ENCODE data around the gene SORCS1.
A peak's percentile ranks its signal among the peaks of the same experiment; 100 is the strongest.

Gene SORCS1

DNA sequence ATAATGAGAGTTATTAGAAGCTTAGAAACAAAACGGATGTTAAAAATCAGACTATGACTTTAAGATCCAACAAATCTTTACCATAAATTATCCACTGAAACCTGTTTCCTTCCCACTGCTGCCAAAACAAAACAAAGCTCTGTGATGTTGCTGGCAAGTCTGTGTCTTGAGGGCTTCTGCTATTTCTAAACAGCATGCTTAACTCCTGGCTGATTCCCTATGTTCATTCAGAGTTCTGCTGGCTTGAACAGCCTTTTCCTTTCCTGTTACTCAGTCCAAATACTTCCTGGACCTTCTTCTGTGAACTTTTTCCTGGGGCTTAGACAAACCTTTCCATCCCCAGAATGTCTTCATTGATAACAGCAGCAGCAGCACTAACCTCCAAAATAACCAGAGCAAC lies 448.1 kb downstream of the SORCS1 start:
- DNase-seq, result no peak

DNA sequence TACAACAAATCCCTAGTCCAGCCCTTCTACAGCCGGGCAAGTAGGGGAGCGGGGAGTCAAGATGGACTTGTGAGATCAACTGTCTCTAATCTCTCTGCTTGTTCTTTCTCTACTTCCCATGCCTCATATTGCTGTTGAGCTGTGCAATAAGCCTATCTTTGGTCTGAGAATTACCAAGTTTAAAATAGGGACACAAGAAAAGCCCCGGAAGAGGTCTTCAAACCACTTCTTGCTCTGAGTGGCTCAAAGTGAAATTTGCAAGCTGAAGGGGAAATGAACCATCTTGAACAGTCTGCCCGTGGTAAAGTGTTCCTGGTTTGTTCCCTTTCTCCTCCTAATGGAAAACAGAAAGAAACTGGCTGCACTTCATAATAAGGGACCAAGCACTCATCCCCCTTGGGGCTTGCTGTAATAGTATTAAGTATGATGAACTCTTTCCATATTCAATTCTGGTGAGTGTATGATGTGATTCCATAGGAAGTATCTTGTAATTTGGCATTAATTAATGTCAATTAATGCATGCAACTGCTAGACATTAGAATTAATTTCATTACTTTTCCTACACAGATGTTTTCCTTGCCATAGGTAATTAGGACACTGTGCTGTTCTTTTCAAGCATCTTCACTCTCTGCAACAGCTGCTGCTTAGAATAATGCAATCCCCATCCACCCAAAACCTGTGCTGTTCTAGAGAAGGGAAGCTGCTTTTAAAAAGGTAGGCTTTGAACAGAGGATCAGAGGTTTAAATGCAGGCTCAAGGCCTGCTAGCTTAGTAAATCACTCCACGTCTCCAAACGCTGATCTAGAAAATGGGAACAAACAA lies 449.6 kb downstream of the SORCS1 start:
- DNase-seq, result no peak

DNA sequence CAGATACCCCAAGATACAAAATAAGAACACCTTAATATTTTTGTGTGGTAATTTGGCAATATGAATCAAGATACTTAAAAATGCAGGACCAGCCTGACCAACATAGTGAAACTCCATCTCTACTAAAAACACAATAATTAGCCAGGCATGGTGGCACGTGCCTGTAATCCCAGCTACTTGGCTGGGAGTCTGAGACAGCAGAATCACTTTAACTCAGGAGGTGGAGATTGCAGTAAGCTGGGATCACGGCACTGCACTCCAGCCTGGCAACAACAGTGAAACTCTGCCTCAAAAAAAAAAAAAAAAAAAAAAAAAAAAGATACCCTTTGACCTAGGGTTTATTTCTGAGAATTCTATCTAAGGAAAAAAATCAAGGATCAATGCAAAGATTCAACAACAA lies 450.7 kb downstream of the SORCS1 start:
- DNase-seq, result no peak

DNA sequence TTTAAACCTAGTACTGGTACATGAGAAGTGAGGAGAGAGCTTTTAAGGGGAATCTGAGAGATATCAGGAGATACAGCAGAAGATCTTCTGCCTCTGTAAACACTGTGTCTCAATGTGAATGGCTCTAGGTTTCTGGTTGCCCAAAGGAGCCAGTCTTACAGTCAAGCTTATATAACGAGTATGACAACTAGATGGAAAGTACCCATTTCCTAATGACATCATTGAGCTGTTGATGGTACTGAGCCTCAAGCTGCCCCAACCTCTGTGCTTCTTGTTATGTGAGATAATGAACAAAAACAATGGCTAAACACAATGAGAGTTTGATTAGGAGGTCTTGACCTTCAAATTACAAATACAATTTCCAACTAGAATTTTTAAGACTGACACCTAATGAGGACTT lies 451.5 kb downstream of the SORCS1 start:
- no peak for DNase-seq

DNA sequence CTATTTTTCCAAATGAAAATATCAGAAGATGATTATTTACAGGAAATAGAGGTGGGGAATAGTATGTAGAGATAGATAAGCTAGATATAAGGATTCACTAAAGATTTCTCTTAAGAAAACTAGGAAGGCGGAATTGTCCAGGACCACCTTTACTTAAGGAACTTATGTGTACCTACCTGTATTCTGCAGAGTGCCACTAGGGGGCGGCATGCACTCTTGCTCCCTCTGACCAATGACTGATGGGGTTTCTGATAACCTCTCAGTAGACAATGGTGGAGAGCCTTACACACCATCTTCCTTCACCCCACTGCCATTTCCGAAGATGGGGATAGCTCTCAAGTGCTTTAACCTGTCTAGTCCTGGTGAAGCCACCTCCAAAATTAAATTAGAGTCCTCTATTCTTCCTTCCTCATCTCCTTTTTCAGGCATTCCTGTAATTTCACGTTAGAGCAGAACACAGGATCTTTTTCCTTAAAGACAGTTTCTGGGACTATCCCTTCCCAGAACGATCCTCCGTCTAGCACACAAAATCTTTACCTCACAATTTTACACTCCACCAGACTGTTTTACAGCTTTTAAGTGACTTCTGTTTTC lies 453.1 kb downstream of the SORCS1 start:
- DNase-seq, result peak; percentile 55

DNA sequence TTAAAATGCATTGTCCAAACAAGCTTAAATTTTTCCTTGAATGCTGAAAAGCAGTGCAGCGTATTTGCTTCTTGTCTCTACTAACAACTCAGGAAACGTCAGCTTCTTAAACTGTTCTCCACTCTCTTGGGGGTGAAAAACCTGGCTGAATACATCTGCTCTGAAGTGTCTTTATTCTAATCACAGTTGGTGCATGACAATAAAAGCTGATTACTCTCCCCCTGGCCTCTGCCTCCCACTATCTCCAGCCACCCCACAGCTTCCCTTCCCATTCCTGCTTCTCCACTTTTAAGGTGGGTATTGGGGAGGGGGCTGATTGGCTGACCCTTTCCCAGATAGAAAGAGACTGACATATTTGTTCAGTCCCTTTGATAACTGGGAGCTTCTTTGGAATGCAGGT lies 456.0 kb downstream of the SORCS1 start:
- DNase-seq, result no peak

DNA sequence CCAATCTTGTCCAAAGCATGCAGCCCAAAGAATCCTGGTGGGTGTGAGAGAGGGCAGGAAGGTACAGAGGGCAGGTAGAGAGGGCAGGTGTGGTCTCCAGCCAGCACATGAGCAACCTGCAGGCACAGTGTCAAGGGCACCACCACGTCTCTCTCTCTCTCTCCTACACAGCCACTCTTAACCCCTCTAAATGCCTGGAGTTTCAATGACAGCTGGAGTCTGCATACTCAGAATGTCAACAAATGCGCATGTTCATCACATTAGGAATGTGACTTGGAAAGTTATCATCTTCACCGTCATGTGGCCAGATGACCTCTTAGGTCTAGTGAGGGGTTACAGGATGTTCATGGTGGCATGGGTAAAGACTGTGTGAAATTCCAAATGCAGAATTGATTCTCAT lies 456.8 kb downstream of the SORCS1 start:
- DNase-seq, result no peak

DNA sequence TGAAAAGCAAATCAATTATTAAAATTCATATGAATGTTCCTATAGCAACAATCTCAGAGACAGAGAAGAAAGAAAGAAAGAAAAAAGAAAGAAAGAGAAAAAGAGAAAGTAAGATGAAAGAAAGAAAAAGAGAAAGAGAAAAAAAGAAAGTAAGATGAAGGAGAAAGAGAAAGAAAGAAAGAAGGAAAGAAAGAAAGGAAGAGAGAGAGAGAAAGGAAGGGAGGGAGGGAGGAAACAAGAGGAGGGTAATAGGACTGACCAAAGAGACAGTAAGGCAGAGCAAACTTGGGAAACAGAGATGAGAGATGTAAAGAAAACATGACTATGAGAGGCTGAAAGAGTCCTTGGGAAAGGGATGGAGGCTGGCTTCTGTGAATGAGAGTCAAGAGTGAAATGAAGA lies 458.4 kb downstream of the SORCS1 start:
- no peak for DNase-seq

DNA sequence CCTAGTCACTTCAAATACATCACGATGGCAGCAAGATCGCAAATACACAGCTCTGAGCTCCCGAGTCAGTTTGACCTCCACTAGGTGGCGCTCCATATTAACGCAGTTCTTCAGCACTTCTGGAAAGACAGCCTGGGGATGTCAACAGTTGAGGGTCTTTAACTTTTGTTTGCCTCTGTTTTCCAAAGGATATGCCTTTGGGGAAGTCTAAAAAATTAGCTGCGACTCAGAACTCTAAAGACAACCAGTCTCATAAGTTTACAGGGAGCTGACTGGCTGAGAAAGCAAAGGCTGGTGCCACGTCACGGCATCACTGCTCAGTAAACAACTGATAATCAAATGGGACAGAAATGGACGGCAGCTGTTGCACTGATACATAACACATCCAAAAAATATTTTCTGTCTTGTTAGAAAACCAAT lies 458.8 kb downstream of the SORCS1 start:
- peak; percentile 58 for DNase-seq

DNA sequence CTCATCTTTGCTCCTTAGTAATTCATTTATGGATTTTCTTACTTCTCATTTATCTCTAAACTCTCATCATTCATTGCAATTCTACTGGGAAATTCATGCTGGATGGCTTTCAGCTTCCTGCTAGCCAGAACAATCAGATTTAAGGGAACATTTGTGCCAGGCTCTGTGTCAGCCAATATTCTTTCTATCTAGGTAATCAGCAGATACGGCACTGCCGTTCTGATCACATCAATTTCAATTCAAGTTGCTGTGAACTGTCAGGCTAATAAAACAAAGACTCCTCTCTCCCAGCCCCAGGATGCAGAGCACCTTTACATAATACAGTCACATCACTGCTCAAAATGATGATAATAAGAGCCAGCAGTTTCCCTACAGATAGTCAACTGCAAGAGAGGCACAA lies 468.3 kb downstream of the SORCS1 start:
- DNase-seq, result no peak

DNA sequence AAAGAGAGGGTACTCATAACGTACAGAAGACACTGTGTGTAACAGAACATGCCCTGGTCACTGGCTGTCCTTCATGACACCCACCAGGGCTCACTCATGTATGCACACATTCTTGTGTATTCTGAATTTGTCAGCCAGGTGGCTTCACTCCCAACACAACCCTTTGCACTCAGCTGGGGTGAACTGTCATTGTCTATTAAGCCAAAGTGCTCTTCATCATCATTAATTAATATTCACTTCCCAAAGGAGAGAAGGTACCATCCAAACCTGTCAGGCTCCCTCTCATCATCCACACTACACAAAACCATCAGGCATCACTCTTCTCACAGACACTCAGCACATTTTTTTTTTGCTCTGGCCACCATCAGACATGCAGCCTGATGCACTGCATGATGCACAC lies 469.8 kb downstream of the SORCS1 start:
- DNase-seq, result no peak

DNA sequence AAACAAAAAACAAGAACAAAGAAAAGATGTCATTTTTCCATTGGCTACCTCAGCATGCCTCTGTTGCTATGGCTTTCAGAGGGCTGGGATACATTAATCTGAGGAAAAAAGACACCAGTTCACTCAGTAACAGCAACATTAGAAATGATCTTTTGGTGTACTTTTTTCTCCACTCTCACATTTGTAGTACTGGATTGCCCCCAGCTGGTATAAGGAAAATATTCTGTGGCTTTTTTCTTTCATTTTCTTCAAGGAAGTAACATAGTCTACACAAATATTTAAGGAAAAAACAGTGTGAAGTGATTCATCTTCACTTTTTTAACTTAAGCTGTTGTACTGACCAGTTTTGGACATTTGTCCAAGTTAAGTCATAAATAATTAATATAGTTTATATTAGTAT lies 482.3 kb downstream of the SORCS1 start:
- no peak for DNase-seq

DNA sequence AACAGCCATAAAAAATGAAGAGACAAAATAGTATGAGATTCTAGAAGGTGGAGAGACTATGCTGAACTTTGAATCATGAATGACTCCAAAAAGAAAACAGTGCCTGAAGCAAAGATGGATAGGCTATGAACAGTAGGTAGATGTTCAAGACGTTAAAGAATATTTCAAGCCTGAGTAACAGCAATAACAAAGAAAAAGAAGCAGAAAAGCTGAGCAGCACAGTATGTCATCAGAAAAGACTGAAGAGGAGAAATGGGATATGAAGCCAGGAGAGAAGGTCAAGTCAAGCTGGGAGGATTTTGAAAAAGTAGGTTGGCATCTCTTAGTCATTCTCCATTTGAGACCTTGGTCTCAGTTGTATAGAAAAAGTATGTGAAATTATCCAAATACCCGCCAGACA lies 484.4 kb downstream of the SORCS1 start:
- no peak for DNase-seq

DNA sequence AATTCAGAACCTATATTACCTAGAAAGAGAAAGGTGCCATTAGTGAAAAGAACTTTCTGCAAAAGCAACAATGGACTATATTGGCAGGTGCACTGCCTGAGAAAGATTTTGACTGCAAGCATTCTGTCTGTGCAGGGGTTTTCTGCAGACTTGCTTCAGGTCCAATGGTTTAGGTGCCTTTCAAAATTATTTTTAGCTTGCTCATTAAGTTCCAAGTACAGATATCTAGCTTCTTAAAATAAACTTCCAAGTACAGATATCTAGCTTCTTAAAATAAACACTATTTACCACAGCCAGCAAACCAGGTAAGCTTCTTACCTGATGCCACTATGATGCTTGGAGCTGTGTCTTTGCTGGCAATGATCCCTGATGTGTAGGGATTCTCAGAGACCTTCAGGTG lies 485.2 kb downstream of the SORCS1 start:
- DNase-seq, result no peak

DNA sequence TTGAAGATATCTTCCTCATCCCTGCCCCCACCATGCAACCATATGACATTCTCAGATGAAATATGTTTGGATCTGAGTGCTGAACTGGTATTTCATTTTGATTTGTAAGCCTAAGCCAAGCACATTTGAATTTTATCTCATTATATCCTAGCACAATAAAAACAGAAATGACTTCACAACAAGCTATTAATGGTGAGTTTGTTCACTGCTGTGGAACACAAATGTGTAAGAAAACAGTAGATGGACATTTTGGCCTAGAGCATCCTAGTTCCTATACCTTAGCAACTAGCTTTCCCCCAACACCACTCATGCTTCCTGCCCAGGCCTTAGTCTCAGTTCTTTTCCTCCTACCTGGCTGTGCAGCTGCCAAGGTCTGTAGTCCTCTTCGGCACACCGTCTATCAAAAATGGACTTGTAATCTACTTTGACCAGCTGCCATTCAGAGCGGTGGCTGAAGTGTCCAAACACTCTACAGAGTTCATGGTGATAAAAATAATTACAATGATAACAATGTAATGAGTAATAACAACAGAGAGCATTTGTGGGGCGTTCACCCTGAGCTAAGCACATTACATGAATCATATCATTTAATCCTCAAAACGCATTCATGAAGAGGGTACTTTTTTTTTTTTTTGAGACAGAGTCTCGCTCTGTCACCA lies 491.9 kb downstream of the SORCS1 start:
- DNase-seq, result no peak

DNA sequence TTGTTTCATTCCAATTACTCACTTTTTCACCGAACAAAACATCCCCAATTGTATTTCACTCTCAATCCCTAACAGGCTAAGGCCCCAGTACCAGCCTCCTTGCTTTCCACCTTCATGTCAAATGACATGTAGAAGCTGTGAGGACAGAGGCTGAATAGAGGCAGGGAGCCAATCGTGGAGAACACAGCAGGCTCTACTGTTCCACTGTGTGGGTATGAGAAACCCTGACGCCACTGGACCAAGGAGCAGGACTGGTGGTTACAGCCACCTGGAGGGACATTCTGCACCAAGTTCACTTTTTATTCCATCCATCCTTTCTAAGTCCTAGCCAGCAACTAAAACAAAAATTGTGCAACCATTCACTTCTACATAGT lies 502.8 kb downstream of the SORCS1 start:
- DNase-seq, result no peak

DNA sequence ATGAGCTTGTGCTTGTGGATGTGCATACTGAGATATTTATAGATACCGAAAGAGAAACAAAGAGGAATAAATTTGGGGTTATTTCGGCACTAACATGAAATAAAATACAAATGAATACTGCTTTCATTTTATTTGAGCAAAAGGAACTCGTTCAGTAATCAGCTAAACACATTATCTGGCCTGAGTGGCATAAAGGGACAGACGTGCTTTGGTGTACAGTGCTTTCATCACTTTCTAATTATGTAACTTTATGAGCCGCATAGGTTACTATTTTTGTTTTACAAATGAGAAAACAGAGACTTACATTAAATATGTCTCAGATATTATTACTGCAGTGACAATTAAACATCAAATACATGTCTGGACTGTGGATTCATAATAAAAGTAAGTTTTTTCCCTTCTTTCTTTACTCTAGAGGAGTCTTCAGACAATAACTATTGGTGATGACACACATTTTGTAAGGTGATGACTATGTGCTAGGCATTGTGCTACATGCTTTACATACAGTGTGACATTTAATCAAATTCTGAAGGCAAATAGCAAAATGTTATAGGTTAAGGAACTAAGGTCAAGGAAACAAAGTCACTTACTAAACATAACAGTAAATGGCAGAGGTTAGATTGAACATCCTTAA lies 503.3 kb downstream of the SORCS1 start:
- DNase-seq, result no peak

DNA sequence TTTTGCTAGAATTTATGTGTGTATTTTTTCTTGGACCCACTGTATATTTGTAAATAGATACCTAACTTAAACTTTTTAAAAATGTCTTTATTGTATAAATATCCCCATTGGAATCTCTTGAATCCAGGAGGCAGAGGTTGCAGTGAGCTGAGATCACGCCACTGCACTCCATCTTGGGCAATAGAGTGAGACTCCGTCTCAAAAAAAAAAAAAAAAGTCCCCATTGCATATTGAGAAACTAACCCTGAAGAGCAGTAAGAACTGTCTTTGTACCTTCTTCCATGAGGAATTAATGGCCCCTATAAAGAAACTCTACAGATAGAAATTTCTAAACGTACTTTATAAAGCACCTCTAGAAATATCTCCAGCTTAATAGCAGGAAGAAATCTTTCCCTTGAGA lies 504.0 kb downstream of the SORCS1 start:
- DNase-seq, result no peak

DNA sequence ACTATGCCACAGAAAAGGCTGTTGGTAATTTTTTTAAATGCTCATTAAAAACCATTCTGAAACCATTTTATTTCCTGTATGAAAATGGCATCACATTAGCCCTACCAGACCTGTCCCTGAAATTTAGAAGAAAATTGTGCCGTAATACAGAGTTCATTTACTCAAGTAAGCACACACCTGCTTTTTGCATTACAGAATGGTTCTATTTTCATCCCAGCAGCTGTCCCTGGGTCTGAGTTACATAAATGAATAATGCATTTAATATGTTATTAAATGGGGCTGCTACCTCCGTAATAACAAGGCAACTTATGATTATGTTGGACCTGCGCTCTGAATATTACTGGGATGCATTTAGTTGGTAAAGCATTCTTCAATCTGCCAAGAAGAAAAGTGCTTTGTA lies 508.9 kb downstream of the SORCS1 start:
- no peak for DNase-seq

DNA sequence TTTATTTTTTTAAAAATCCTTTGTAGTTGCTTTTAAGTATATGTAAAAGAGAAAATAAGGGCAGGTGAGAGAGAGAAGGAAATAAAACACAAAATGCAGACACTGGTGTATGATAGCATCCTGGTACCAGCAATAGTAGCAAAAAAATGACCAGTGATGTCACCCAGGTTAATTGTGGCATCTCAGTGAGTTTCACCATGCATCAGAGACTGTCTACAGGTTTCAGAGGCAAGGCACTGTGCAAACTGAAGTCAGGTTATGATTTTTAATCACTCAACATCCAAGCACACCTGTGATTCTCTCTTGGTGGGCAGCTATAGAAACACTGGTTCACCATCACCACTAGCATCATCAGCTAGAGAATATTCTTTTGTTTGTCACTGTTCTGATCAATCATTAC lies 509.3 kb downstream of the SORCS1 start:
- no peak for DNase-seq

DNA sequence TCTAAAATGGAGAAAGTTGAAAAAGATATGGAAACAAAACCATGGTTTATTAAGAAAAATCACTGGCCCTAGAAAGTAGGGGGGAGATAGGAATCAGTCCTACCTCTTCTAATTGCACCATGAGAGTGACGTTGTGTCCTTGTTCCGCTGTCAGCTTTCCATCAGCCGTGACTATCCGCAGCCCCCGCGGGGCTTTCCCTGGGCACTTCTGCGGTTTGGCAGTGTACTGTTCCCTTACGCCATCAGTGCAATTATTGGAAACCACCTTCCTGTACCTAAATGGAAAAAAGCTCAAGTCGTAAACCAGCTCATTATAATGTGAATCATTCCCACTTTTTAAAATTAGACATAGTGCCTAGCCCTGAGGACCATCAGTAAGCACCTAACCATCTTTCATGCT lies 512.2 kb downstream of the SORCS1 start:
- DNase-seq, result no peak

DNA sequence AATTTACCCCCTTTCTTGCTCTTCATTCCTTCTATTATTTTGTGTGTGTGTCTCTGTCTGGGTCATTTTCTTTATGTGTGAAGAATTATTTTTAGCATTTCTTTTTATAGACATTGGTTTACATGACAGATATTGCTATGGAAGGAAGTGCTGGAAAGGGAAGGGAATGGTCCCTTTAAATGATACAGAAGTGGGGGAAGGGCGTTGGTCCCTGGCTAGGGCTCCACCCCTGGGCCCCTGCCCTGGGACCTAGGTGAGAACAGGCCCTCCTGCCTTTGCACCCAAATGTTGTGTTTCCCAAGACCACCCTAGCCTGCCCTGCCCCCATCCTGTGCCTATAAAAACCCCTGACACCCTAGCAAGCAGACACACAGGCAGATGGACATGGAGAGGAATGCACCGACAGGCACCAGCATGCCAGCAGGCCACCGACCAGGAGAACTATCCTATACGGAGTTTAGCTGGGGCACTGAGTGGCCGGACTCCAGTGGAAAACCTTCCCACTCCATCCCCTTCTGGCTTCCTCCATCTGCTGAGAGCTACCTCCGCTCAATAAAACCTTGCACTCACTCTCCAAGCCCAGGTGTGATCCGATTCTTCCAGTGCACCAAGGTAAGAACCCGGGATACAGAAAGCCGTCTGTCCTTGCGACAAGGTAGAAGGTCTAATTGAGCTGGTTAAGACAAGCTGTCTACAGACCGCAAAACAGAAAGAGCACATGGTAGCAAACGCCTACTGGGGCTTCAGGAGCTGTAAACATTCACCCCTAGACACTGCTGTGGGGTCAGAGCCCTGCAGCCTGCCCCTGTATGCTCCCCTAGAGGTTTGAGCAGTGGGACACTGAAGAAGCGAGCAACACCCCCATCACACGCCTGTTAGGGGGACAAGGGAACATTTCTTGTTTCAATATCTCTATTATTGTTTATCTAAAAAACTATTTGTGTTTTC lies 515.7 kb downstream of the SORCS1 start:
- no peak for DNase-seq

DNA sequence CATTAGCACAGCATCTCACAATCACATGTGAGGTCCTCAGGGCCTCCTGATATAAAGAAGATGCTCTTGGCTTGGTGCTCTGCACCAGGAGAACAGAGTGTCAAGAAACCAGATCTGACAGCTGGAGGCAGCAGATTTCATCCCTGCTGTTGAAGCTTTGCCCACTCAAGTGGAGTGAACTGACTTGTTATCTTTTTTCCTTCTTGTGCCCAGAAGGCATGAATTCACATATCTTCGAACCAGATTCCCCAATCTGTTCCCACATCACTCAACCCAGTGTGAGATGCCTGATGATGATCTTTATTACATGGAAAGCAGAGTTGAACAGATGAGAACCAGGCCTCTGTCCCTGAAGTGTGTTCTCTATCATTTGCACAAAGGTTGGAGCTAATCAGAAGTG lies 521.0 kb downstream of the SORCS1 start:
- DNase-seq, result no peak

All from activated CD4-positive, alpha-beta T cell treated with anti-CD3 and anti-CD28 coated beads, Interleukin-10, Interleukin-2, amounts not matched to agents 100 ng/mL and 50 ng/mL, durations not matched to agents 16 hours and 8 hours (primary cell).